GM21576 (cell line): ENCODE data around the gene MTRR.
A peak's percentile ranks its signal among the peaks of the same experiment; 100 is the strongest.
"Not testable (repeated sequence)": the region's sequence is repeated elsewhere in the genome, so short reads cannot be mapped to it uniquely, and the experiment has no call there.

Experiments
- ATAC-seq: cut with Tn5 transposase; IDR thresholded peaks from one replicate; pipeline ENCODE4 v1.9.1; 2021; ENCODE audit warnings: mild to moderate bottlenecking, moderate library complexity; ENCODE audit not compliant: unreplicated experiment

Gene MTRR

GRCh38 chr5:7894439-7894838 is 25.5 kb downstream of the MTRR start:
- ATAC-seq: peak; percentile 5

DNA sequence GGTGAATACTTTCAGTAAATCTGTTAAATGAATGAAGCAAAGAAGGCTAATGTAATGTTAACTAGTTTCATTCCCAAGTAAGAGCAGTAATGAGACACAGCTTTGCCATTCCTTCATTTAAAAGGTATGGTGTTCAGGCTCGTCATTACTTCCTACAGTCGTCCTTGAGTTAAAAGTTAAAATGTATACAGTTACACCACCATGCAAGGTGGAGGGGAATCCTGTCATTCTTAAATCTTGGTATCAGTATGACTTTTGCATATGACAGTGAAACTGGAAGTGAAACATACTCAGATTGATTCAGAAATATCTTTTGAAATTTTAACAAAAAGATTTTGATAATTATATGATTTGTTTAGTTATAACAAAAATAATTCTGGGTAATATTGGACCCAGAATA is 25.9 kb downstream of the MTRR start:
- peak; percentile 99 for ATAC-seq

GRCh38 chr5:7897014-7897600 is 28.2 kb downstream of the MTRR start:
- ATAC-seq: no peak

DNA sequence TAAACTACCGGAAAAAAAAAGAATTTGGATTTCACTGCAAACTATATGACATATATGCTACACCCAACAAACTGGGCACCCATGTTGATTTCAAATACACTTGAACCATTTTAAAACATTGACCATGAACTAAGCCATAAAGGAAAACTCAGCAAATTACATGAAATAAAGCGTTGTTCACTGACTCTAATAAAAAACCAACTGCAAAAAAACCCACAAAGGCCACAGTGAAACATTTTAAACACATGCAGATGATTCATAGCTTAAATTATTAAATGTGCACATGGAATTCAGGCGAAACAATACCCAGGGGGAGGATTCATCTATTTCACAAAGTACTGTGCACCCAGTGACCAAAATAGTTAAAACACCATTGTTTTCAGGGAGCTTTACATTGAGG is 33.3 kb downstream of the MTRR start:
- ATAC-seq: no peak

- no peak for ATAC-seq
Measured at GRCh38 chr5:7902666-7903625, 34.0 kb downstream of the MTRR start.

DNA sequence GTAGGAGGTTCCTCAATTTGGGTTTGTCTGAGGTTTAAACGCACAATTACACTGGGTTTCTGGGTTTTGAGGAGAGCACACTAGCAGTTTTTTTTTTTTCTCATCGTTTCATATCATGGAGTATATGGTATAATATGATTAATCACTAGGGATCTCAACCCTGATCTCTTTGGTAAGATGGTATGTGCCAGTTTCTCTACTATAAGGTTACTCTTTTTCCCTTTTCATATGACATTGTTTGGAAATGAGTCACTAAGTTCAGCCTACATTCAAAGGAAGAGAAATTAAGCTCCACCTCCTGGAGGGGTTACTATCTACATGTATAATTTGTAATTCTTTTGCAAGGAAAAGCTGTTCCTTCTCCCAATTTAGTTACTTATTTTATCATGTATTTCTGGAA is 35.2 kb downstream of the MTRR start:
- no peak for ATAC-seq

- ATAC-seq: no peak
Measured at GRCh38 chr5:7907612-7908011, 38.7 kb downstream of the MTRR start.

- ATAC-seq: no peak
Measured at GRCh38 chr5:7908317-7908716, 39.4 kb downstream of the MTRR start.

DNA sequence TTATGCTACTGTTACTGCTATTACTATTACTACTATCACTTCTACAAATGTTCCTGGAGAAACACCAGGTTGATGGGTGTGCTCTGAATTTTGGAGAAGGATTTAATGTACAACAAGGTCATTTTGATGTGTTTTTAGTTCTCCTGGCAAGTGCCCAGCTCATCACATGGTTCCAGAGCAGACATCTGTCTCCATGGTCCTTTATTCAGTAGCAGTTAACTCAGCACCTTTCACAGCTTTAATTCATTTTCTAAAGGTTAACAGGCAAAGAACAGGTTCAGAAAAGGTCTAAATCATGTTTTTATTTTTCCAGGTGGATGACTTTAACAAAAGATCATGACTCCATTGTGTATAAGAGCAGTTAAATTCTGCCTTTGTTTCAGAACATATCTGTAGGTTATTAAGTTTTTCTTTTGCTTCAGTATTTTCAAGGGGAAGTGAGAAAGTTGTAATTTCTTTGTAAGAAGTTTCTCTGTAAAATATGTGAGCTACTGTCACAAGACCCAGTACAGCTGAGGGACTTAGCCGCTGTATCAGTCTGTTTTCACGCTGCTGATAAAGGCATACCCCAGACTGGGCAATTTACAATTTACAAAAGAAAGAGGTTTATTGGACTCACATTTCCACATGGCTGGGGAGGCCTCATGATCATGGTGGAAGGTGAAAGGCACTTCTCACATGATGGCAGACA is 41.9 kb downstream of the MTRR start:
- ATAC-seq: peak; percentile 73

GRCh38 chr5:7911429-7911771 is 42.5 kb downstream of the MTRR start:
- ATAC-seq: not testable (repeated sequence)

- ATAC-seq: no peak
Measured at GRCh38 chr5:7916171-7916804, 47.3 kb downstream of the MTRR start.

DNA sequence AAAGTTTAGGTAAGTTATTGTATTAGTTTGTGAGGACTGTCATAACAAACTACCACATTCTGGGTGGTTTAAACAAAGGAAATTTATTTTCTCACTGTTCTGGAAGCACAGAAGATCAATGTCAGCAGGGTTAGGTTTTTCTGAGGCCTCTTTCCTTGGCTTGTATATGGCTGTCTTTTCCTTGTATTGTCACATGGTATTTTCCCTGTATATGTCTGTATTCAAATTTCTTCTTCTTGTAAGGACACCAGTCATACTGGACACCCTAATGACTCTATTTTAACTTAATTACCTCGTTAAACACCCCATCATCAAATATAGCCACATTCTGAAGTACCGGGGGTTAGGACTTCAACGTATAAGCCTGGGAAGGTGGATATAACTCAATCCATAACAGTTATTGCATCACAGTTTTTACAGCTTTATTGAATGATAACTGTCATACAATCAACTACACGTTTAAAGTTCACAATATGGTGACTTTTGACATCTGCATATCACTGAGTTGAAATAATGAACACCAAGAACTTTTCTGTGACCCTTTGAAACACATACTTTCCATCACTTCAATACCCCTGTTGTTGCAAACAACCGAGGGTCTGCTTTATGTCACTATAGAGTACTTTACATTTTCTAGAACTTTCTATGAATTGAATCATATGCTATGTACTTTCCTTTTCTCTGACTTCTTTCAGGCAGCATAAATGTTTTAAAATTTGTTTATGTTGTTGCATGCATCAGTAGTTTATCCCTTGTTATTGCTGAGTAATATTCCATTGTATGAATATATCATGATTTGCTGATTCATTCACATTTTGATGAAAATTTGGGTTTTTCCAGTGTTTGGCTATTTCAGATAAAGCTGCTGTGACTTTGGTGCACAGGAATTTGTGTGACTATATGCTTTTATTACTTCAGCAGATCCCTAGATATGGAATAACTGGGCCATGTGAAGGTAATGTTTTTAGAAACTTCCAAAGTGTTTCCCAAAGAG is 48.5 kb downstream of the MTRR start:
- ATAC-seq: no peak

- no peak for ATAC-seq
Measured at GRCh38 chr5:7925961-7926695, 57.2 kb downstream of the MTRR start.

DNA sequence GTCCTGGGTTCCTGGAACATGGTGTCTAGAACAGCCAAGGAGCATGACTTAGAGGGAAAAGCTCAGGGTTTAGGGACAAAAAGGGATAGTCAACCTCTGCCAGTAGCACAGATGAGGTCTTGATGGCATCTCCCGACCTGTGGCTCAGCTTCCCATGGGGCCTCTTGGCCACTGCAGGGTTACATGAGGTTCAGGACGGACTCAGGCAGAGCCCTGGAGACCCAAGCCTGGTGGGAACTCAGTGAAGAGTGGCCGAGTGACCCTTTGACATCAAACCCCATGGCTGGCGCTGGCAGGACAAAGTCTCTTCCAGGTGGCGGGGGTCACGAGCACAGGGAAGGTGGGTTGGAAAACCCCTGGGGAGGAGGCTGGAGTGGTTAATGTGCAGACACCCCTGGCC is 57.8 kb downstream of the MTRR start:
- ATAC-seq: no peak

GRCh38 chr5:7927466-7928375 is 58.8 kb downstream of the MTRR start:
- peak; percentile 91 for ATAC-seq

GRCh38 chr5:7930011-7930410 is 61.1 kb downstream of the MTRR start:
- ATAC-seq: no peak

DNA sequence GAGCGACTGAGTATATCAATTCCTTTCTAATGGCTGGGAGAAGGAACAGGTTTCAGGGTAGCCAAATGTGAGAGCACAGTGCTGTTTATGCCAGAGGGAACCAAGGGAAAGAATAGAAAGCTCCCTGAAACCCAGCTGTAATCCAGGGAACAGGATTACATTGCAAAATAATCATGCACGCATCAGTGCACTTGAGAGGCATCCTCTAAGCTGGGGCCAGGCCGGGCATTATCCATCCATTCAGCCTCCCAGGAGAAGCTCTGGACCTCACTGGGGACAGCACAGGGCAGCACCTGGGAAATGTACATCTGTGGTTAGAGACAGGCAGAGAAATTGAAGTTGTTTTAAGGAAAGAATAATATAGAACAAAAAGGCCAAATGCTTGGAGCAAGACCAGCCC is 72.7 kb downstream of the MTRR start:
- no peak for ATAC-seq

DNA sequence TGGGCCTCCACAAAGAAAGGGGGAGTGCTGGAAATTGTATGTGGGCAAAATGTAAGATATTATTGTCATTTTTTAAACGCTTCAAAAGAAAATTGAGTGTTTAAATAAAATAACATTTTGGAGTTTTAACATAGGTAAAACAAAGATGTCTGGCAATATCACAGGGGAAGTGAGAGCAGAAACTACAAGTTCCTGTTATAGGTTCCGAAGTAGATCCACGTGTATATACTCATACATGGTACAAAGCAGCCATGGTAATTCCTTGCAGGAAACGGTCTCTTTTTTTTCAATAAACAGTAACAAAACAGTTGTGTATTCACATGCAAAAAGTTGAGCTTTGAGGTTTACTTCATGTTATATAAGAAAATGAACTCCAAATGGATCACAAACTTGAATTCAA is 78.4 kb downstream of the MTRR start:
- ATAC-seq: no peak
